ENCODE results near the gene TMEM239.

TMEM239 gene

DNA sequence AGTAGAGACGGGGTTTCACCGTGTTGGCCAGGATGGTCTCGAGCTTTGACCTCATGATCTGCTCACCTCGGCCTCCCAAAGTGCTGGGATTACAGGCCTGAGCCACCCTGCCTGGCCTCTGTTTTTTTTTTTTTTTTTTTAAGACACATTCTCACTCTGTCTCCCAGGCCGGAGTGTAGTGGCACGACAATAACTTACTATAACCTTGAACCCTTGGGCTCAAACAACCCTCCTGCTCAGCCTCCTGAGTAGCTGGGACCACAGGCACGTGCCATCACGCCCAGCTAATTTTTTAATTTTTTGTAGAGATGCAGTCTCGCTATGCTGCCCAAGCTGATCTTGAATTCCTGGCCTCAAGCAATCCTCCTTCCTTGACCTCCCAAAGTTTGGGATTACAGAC, 42.4 kb upstream of the TMEM239 start:
- no peak overlapping the region for H3K4me2 ChIP-seq
- no peaks in the 10 kb centered on the region for H3K4me1 ChIP-seq (ENCODE audit: low read depth, poor library complexity, severe bottlenecking)
- no peaks in the 10 kb centered on the region for H4K20me1 ChIP-seq (ENCODE audit: insufficient read depth)
- no peaks in the 10 kb centered on the region for H3K79me2 ChIP-seq (ENCODE audit: insufficient read depth, low read depth)
- no peaks in the 10 kb centered on the region for H3K27me3 ChIP-seq (ENCODE audit: insufficient read depth, low read depth)
- TF ChIP-seq CTCF (conservative IDR thresholded peaks at IDR 0.05; ENCODE audit: low read depth, low read length), result no peak
- H3K4me3 ChIP-seq (IDR thresholded peaks at IDR 0.05; ENCODE audit: insufficient read depth, low read depth, low read length), result no peak overlapping the region
- no peak overlapping the region for H3K27ac ChIP-seq
- H2AFZ ChIP-seq (ENCODE audit: low read depth), result no peak overlapping the region
- no peaks in the 10 kb centered on the region for H3K36me3 ChIP-seq (ENCODE audit: insufficient read depth)
- no peak overlapping the region for H3K9ac ChIP-seq

DNA sequence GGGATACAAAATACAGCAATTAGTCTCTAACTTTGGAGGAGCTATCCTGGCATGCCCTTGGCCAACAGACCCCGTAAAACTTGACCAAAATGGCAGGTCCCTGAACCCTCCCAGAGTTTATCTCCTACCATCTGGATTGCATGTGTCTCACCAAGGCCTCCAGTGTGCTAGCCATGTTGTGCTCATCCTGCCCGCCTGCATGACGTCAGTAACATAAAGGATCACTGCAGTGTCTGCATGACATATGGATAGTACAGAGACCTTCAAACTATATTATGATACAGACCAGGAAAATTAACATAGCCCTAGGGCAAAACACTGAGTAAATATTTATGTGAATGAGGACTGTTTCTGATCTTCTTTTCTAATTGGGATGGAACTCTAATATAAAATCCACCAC, 41.0 kb upstream of the TMEM239 start:
- no peaks in the 10 kb centered on the region for H3K4me1 ChIP-seq (ENCODE audit: low read depth, poor library complexity, severe bottlenecking)
- H3K4me3 ChIP-seq (IDR thresholded peaks at IDR 0.05; ENCODE audit: insufficient read depth, low read depth, low read length), result no peak overlapping the region
- TF ChIP-seq CTCF (conservative IDR thresholded peaks at IDR 0.05; ENCODE audit: low read depth, low read length), result no peak
- no peaks in the 10 kb centered on the region for H3K79me2 ChIP-seq (ENCODE audit: insufficient read depth, low read depth)
- H3K27me3 ChIP-seq (ENCODE audit: insufficient read depth, low read depth), result no peaks in the 10 kb centered on the region
- no peaks in the 10 kb centered on the region for H4K20me1 ChIP-seq (ENCODE audit: insufficient read depth)
- no peak overlapping the region for H2AFZ ChIP-seq (ENCODE audit: low read depth)
- no peak overlapping the region for H3K4me2 ChIP-seq
- H3K27ac ChIP-seq, result no peak overlapping the region
- no peak overlapping the region for H3K9ac ChIP-seq
- H3K36me3 ChIP-seq (ENCODE audit: insufficient read depth), result no peaks in the 10 kb centered on the region

DNA sequence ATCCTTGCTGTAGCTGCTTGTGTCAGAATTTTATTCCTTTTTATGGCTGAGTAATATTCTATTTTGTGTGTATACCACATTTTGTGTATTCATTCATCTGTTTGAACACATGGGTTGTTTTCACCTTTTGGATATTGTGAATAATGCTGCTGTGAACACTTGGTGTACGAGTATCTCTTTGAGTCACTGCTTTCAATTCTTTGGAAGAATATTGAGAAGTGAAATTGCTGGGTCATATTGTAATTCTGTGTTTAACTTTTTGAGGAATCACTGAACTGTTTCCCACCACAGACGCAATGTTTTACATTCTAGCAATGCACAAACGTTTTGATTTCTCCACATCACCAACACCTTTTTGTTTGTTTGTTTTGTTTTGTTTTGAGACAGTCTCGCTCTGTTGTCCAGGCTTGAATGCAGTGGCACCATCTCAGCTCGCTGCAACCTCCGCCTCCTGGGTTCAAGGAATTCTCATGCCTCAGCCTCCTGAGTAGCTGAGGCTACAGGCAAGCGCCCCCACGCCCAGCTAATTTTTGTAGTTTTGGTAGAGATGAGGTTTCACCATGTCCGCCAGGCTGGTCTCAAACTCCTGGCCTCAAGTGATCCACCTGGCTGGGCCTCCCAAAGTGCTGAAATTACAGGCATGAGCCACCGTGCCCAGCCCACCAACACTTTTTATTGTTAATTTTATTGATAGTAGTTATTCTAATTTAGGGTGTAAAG, 37.4 kb upstream of the TMEM239 start:
- Histone ChIP-seq H3K79me2 (ENCODE audit: insufficient read depth, low read depth) (no peaks in the 10 kb centered on the region), H3K4me1 (ENCODE audit: low read depth, poor library complexity, severe bottlenecking) (peaks cover 5% of the 10 kb centered on the region), H3K36me3 (ENCODE audit: insufficient read depth) (no peaks in the 10 kb centered on the region), H4K20me1 (ENCODE audit: insufficient read depth) (no peaks in the 10 kb centered on the region), H3K27me3 (ENCODE audit: insufficient read depth, low read depth) (no peaks in the 10 kb centered on the region), H3K4me3 (IDR thresholded peaks at IDR 0.05; ENCODE audit: insufficient read depth, low read depth, low read length) (no peak overlapping the region), H3K4me2 (no peak overlapping the region), H3K9ac (no peak overlapping the region), H3K27ac (no peak overlapping the region), H2AFZ (ENCODE audit: low read depth) (no peak overlapping the region)
- no peak for TF ChIP-seq CTCF (conservative IDR thresholded peaks at IDR 0.05; ENCODE audit: low read depth, low read length)

GRCh38 chr20:2780948-2781347, 35.2 kb upstream of the TMEM239 start:
- Histone ChIP-seq H3K27ac (no peak overlapping the region), H3K4me2 (no peak overlapping the region), H3K36me3 (ENCODE audit: insufficient read depth) (no peaks in the 10 kb centered on the region), H3K4me3 (IDR thresholded peaks at IDR 0.05; ENCODE audit: insufficient read depth, low read depth, low read length) (no peak overlapping the region), H4K20me1 (ENCODE audit: insufficient read depth) (no peaks in the 10 kb centered on the region), H2AFZ (ENCODE audit: low read depth) (no peak overlapping the region), H3K9ac (no peak overlapping the region), H3K27me3 (ENCODE audit: insufficient read depth, low read depth) (no peaks in the 10 kb centered on the region), H3K4me1 (ENCODE audit: low read depth, poor library complexity, severe bottlenecking) (peaks cover 5% of the 10 kb centered on the region), H3K79me2 (ENCODE audit: insufficient read depth, low read depth) (no peaks in the 10 kb centered on the region)
- TF ChIP-seq CTCF (conservative IDR thresholded peaks at IDR 0.05; ENCODE audit: low read depth, low read length), result no peak
